Fibroblast of mammary gland (primary cell): Measurements from ENCODE around the gene ANKRD45.

ENCODE experiments used
- DNase-seq: peaks from one replicate; pipeline ENCODE4 v3.0.0-alpha.2; 2010; ENCODE audit warnings: low read depth
- H3K4me3 ChIP-seq: 2 replicates; pipeline ENCODE4 v1.5.1; 2011; ENCODE audit warnings: low read depth, mild to moderate bottlenecking, low read length, moderate library complexity; ENCODE audit not compliant: control insufficient read depth
- TF ChIP-seq, protein P1 (sequence below): conservative IDR thresholded peaks from 2 replicates; pipeline ENCODE4 v1.5.1; 2011; ENCODE audit warnings: low read depth, low read length, inconsistent platforms; ENCODE audit not compliant: control insufficient read depth, insufficient read depth

ANKRD45 gene

DNA sequence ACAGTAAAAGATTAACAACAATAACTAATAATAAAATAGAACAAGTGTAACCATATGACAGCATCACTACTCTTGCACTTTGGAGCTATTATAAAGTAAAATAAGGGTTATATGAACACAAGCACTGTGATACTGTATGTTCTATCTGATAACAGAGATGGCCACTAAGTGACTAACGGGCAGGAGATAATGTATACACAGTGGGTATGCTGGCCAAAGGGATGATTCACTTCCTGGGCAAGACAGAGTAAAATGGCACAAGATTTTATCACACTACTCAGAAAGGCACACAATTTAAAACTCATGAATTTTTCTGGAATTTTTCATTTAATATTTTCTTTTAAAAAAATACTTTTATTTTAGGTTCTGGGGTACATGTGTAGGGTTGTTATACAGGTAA, 79.1 kb downstream of the ANKRD45 start:
- DNase-seq: no peak
- no peak overlapping the region for H3K4me3 ChIP-seq
- TF ChIP-seq, protein P1, sequence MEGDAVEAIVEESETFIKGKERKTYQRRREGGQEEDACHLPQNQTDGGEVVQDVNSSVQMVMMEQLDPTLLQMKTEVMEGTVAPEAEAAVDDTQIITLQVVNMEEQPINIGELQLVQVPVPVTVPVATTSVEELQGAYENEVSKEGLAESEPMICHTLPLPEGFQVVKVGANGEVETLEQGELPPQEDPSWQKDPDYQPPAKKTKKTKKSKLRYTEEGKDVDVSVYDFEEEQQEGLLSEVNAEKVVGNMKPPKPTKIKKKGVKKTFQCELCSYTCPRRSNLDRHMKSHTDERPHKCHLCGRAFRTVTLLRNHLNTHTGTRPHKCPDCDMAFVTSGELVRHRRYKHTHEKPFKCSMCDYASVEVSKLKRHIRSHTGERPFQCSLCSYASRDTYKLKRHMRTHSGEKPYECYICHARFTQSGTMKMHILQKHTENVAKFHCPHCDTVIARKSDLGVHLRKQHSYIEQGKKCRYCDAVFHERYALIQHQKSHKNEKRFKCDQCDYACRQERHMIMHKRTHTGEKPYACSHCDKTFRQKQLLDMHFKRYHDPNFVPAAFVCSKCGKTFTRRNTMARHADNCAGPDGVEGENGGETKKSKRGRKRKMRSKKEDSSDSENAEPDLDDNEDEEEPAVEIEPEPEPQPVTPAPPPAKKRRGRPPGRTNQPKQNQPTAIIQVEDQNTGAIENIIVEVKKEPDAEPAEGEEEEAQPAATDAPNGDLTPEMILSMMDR: no peak

GRCh38 chr1:173581383-173582079, 88.1 kb downstream of the ANKRD45 start:
- H3K4me3 ChIP-seq: no peak overlapping the region
- no peak for DNase-seq
- TF ChIP-seq, protein P1: no peak

- H3K4me3 ChIP-seq: no peak overlapping the region
- no peak for DNase-seq
- TF ChIP-seq, protein P1: no peak
Measured at GRCh38 chr1:173580658-173581057, 89.0 kb downstream of the ANKRD45 start.

DNA sequence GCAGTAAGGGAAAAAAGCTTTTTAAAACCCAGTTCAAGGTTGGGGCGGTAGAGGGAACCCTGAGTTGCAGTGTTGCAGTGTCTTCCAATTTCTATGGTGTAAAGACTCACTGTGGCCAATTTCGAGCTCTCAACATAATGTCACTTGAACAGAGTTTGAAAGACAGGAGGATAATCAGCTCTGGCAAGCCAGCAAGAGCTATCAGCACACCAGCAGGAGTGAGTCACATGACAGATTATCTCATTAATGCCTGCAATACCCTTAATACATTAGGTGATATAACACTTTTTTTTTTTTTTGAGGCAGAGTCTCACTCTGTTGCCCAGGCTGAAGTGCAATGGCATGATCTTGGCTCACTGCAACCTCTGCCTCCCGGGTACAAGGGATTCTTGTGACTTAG, 89.6 kb downstream of the ANKRD45 start:
- TF ChIP-seq, protein P1: no peak
- H3K4me3 ChIP-seq: no peak overlapping the region
- DNase-seq: no peak

DNA sequence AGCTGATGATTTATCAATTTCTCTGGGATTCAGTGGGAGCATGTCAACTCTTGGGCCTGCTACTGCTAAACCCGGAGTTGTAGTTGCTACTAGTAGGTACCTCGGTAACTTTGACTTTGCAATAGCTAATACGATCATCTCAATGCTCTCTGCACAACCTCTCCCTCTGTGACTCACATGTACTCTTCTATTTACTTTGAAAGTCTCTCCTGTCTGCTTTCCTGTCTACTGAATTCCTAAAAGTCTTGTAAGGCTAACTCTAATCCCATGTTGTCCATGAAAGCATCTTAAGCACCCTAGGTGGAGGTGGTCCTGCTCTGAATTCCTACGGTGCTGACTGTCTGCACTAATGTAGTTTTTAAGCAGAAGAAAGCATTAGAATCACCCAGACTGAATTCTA, 96.1 kb downstream of the ANKRD45 start:
- TF ChIP-seq, protein P1: no peak
- no peak overlapping the region for H3K4me3 ChIP-seq
- no peak for DNase-seq

GRCh38 chr1:173572201-173572873, 97.3 kb downstream of the ANKRD45 start:
- H3K4me3 ChIP-seq: no peak overlapping the region
- TF ChIP-seq, protein P1: no peak
- no peak for DNase-seq
